GM18861 (cell line): ENCODE data around the gene METTL25.

Experiments
- ATAC-seq: cut with Tn5 transposase; IDR thresholded peaks from one replicate; pipeline ENCODE4 v1.9.1; 2021; ENCODE audit not compliant: unreplicated experiment

METTL25 gene

GRCh38 chr12:82461836-82462235, 103.5 kb downstream of the METTL25 start:
- no peak for ATAC-seq

GRCh38 chr12:82468563-82468962, 110.2 kb downstream of the METTL25 start:
- ATAC-seq, result no peak

- no peak for ATAC-seq
Observed at GRCh38 chr12:82470906-82471512, 112.7 kb downstream of the METTL25 start.

- ATAC-seq, result no peak
Observed at GRCh38 chr12:82473111-82473754, 114.9 kb downstream of the METTL25 start.

GRCh38 chr12:82474181-82474797, 116.0 kb downstream of the METTL25 start:
- peak; percentile 84 for ATAC-seq

GRCh38 chr12:82474798-82475184, 116.5 kb downstream of the METTL25 start:
- peak; percentile 13 for ATAC-seq

GRCh38 chr12:82475211-82475610, 116.9 kb downstream of the METTL25 start:
- ATAC-seq, result no peak

GRCh38 chr12:82476511-82476910, 118.2 kb downstream of the METTL25 start:
- no peak for ATAC-seq

- no peak for ATAC-seq
Observed at GRCh38 chr12:82479511-82479910, 121.2 kb downstream of the METTL25 start.

GRCh38 chr12:82480606-82481005, 122.3 kb downstream of the METTL25 start:
- ATAC-seq, result no peak

GRCh38 chr12:82481954-82482353, 123.6 kb downstream of the METTL25 start:
- peak; percentile 50 for ATAC-seq

GRCh38 chr12:82486524-82487235, 128.4 kb downstream of the METTL25 start:
- ATAC-seq, result no peak

- ATAC-seq, result no peak
Observed at GRCh38 chr12:82504409-82504808, 146.1 kb downstream of the METTL25 start.

- ATAC-seq, result no peak
Observed at GRCh38 chr12:82505150-82505549, 146.8 kb downstream of the METTL25 start.

GRCh38 chr12:82507686-82508085, 149.4 kb downstream of the METTL25 start:
- no peak for ATAC-seq

GRCh38 chr12:82510386-82510785, 152.1 kb downstream of the METTL25 start:
- ATAC-seq, result no peak

- ATAC-seq, result no peak
Observed at GRCh38 chr12:82514880-82515279, 156.6 kb downstream of the METTL25 start.

GRCh38 chr12:82515652-82516051, 157.3 kb downstream of the METTL25 start:
- ATAC-seq, result no peak

GRCh38 chr12:82517027-82517426, 158.7 kb downstream of the METTL25 start:
- ATAC-seq, result peak; percentile 67

GRCh38 chr12:82517808-82518207, 159.5 kb downstream of the METTL25 start:
- ATAC-seq, result no peak

GRCh38 chr12:82519510-82519909, 161.2 kb downstream of the METTL25 start:
- ATAC-seq, result no peak

- no peak for ATAC-seq
Observed at GRCh38 chr12:82522285-82522684, 164.0 kb downstream of the METTL25 start.
